Activated naive CD8-positive, alpha-beta T cell (primary cell): ENCODE data around the gene RTKN.

ENCODE experiments used
- H3K27ac Mint-ChIP-seq: one replicate; pipeline ENCODE4 v1.8.0; 2021; ENCODE audit warnings: mixed read lengths
- H3K27me3 Mint-ChIP-seq: one replicate; pipeline ENCODE4 v1.8.0; 2021; ENCODE audit warnings: mixed read lengths
- H3K36me3 Mint-ChIP-seq: one replicate; pipeline ENCODE4 v1.8.0; 2021; ENCODE audit warnings: mixed read lengths
- H3K4me1 Mint-ChIP-seq: one replicate; pipeline ENCODE4 v1.8.0; 2021; ENCODE audit warnings: low read depth, mixed read lengths
- H3K4me3 Mint-ChIP-seq: one replicate; pipeline ENCODE4 v1.8.0; 2021; ENCODE audit warnings: mild to moderate bottlenecking, mixed read lengths
- H3K9me3 Mint-ChIP-seq: one replicate; pipeline ENCODE4 v1.8.0; 2021; ENCODE audit warnings: low read depth, mixed read lengths

RTKN gene

DNA sequence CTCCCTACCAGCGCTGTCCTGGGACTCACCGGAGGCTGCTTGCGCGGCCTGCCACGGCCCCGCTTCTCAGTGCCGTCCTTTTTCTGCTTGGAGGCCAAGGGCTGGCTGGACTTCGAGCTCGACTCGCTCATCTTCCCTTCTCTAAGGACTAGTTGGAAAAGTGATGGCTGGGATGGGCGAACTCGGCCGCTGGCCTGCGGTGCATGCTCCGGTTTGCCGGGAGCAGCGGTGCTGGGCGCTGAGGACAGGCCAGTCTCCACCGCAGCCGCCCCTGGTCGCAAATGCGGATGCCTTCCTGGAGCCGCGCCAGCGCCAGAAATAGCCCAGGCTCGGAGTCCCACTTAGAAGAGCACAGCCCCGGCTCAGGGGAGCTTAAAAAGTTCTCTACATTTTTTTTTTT, 23.4 kb downstream of the RTKN start:
- no peaks in the 10 kb centered on the region for H3K9me3 Mint-ChIP-seq
- H3K4me3 Mint-ChIP-seq = no peak overlapping the region
- H3K27ac Mint-ChIP-seq = no peak overlapping the region
- H3K36me3 Mint-ChIP-seq = no peaks in the 10 kb centered on the region
- peaks cover 34% of the 10 kb centered on the region for H3K4me1 Mint-ChIP-seq
- no peaks in the 10 kb centered on the region for H3K27me3 Mint-ChIP-seq

DNA sequence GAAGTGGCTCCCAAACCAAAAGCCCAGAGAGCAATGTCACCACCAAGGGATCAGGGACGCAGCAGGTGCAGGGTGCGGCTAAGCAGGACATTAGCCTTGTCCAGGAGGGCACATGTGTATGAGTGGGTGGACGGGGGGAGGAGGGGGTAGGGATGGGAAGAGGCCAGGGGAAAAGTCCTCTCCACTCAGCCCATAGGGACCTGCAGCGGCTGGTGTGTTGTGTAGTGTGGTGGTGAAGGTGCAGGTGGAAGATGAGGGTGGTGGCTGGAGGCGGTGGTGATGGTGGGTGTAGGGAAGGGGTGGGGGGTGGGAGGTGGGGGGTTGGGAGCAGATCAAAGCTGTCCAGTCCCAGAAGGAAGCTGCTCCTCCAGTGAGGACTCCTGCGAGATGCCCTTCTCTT, 24.0 kb downstream of the RTKN start:
- no peaks in the 10 kb centered on the region for H3K9me3 Mint-ChIP-seq
- peaks cover 34% of the 10 kb centered on the region for H3K4me1 Mint-ChIP-seq
- H3K27me3 Mint-ChIP-seq = no peaks in the 10 kb centered on the region
- no peaks in the 10 kb centered on the region for H3K36me3 Mint-ChIP-seq
- H3K4me3 Mint-ChIP-seq = no peak overlapping the region
- no peak overlapping the region for H3K27ac Mint-ChIP-seq

DNA sequence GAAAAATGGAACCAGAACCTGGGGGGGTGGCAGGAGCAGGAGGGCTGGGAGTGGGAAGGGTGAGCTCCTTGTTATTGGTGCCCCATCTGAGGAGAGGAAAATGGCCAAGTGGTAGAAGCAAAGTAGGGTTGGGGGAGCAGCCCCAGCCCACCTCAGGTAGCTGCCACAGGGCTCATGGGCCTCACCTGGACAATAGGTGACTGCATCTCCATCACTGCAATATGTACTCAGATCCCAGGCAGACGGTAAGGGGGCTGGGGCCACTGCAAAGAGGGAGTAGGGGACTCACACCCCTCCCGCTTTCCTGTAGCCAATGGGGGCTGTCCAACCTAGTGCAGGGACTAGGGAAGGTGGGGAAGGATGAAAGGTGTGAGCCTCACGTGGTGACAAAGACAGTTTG, 24.5 kb downstream of the RTKN start:
- Mint-ChIP-seq H3K9me3 (no peaks in the 10 kb centered on the region), H3K36me3 (no peaks in the 10 kb centered on the region), H3K4me3 (no peak overlapping the region), H3K27me3 (no peaks in the 10 kb centered on the region), H3K27ac (no peak overlapping the region), H3K4me1 (peaks cover 32% of the 10 kb centered on the region)

DNA sequence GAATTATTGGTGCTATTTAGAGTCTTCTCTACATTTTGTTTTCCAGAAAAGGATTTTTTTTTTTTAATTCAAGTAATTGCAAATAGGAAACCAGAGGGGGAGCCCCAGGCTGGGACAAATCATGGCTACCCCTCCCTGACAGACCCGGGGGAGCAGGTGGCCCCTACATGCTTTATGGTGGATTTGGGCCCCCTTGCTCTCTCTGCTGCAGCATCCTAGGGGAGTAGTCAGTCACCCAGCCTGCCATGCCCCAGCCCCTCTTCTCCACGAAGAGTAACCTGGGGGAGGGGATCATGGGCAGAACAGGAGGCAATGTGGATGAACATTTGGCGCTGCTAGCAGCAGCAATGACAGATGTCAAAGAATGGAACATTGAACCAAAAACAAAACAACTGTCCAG, 25.0 kb downstream of the RTKN start:
- H3K27ac Mint-ChIP-seq = no peak overlapping the region
- no peaks in the 10 kb centered on the region for H3K36me3 Mint-ChIP-seq
- no peak overlapping the region for H3K4me3 Mint-ChIP-seq
- no peaks in the 10 kb centered on the region for H3K9me3 Mint-ChIP-seq
- H3K4me1 Mint-ChIP-seq = peaks cover 32% of the 10 kb centered on the region
- no peaks in the 10 kb centered on the region for H3K27me3 Mint-ChIP-seq

DNA sequence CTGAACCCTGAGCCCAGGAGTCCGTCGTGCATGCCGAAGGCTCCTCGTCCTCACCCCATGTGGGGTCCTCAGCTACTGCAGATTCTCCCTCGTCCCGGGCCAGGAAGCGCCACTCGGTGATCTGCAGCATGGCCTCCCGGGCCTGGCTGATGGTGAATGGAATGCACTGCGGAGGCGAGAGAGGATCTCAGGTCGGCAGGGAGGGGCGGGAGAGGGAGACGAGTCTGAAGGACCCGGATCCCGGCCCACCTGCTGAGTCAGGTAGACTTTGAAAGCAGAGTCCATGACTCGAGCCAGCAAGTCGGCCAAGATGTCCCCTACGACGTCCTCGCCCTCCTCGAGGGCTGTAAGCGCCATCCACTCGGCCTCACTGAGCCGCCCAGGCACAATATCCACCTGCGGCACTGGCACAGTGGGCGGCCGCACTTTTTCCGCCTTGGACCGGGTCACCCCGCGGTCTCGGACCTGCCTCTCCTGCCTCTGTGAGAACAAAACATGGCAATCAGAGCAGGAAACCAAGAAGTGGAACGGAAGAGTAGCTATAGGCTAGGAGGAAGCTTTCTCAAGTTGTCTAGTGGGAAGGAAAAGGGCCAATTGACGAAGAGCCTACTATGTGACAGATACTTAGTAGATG, 25.9 kb downstream of the RTKN start:
- no peaks in the 10 kb centered on the region for H3K9me3 Mint-ChIP-seq
- H3K36me3 Mint-ChIP-seq = no peaks in the 10 kb centered on the region
- no peak overlapping the region for H3K27ac Mint-ChIP-seq
- no peaks in the 10 kb centered on the region for H3K27me3 Mint-ChIP-seq
- peaks cover 27% of the 10 kb centered on the region for H3K4me1 Mint-ChIP-seq
- peak overlapping the region; percentile 65 for H3K4me3 Mint-ChIP-seq

DNA sequence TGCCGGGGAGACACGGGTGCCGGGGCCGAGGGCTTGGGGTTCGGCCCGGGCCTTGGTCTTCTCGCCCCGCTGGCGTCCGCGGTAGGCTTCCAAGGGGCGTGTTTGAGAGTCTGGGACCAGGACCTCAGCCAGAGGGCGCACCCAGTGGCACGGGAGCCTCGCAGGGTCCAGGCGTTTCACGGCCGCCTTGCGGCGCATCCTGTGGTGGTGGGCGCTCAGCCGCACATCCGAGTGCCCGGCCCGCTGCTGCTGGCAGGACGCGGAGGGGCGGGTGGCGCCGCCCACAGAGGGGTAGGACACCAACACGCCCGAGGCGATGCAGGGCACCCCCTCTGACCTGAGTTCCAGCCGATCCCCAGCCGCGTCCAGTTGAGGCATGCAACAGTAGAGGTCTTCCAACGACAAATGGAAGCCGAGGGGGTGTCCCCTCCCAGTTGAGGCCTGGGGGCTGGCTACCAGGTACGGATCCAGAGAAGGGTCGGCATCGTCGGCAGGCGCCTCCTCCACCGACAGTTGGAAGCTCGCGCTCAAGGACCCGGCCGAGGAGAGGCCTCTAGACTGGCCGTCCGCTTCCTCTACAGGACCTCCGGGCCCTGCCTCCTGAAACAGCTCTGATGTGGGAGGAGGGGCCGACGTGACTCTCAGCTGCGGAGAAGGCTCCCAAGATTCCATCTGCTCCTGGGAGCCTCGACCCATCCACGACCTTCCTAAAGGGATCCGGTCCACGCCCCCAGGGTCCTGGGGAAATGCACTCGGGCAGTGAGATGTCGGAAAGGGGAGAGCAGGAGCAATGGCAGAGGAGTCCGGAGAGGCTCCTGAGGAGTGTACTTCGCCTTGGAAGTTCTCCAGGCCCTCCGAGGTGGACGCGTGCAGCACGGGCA, 26.6 kb downstream of the RTKN start:
- H3K4me1 Mint-ChIP-seq = peaks cover 22% of the 10 kb centered on the region
- H3K27me3 Mint-ChIP-seq = no peaks in the 10 kb centered on the region

DNA sequence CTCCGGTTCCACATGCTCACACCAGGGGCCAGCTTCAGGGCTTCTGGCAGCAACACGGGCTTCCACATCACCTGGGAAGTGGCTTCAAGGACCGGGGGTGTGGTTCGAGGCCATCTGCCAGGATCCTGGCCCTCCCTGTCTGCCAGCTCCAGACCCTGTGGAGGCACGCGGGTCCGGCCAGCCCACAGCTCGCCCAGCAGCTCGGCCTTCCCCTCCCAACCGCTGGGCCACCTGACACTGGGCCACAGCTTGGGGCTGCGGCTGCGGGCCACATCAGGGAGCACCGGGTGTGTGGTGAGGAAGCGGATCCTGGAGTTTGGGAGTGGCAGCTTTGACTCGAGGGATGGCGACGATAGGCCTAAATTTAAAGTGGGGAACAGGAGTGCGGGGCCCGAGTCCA, 27.3 kb downstream of the RTKN start:
- H3K4me1 Mint-ChIP-seq = peaks cover 18% of the 10 kb centered on the region
- no peak overlapping the region for H3K27ac Mint-ChIP-seq
- H3K36me3 Mint-ChIP-seq = no peaks in the 10 kb centered on the region

More for the DNA sequence above, 26.6 kb downstream of the RTKN start:
- Mint-ChIP-seq H3K9me3 (no peaks in the 10 kb centered on the region), H3K36me3 (no peaks in the 10 kb centered on the region), H3K27ac (no peak overlapping the region), H3K4me3 (peak overlapping the region; percentile 66)

DNA sequence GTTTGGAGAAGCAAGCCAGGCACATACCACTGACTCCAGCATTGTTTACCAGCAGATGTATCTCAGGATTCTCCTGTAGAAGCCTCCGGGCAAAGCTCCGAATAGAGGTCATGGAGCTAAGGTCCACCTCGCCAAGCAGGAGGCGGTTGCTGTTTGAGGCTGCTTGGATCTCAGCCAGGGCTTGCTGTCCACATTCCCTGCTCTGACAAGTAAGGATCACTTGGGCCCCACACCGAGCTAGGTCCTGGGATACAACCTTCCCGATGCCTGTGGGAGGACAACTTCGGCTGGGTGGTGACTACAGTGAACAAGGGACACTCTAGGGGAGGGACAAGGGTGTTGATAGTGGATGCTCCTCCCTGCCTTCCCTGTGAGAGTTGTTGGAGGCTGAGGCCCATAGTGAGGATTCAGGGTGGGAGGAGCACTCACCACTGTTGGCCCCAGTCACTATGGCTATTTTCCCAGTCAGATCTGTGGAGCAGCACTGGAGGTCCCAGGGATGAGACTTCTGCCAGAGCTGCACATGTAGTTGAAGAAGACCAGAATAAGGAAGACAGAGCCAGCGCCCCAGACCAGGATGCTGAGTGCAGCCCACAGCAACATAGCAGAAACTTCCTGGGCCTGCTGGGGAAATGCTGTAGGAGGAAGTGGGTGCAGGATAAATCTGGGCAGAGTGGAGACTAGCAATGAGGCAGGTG, 28.6 kb downstream of the RTKN start:
- Mint-ChIP-seq H3K4me3 (no peak overlapping the region), H3K36me3 (no peaks in the 10 kb centered on the region), H3K4me1 (peaks cover 18% of the 10 kb centered on the region), H3K9me3 (no peaks in the 10 kb centered on the region), H3K27me3 (peaks cover 1% of the 10 kb centered on the region), H3K27ac (no peak overlapping the region)

More for the DNA sequence above, 27.3 kb downstream of the RTKN start:
- H3K4me3 Mint-ChIP-seq = peak overlapping the region; percentile 66
- no peaks in the 10 kb centered on the region for H3K9me3 Mint-ChIP-seq
- peaks cover under 1% of the 10 kb centered on the region for H3K27me3 Mint-ChIP-seq

DNA sequence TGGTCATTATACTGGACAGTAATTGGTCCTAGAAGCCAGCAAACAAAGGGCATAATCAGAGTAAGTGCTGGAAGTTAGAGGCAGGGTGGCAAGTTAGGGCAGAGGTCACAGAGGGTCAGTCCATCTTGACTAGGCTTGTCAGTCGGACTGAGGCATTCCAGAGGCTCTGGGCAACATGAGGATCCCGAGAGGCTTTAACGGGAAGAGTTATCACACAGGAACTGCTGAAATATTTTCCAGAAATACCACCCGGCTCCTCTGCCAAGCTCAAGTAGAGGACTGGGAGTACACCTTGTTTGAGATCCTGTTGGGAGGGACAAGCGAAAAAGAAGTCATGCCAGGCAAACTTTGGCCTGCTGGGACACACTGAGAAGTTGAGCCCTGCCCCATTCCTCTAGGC, 34.1 kb downstream of the RTKN start:
- peaks cover 3% of the 10 kb centered on the region for H3K27me3 Mint-ChIP-seq
- no peaks in the 10 kb centered on the region for H3K4me1 Mint-ChIP-seq
- no peaks in the 10 kb centered on the region for H3K36me3 Mint-ChIP-seq
- H3K4me3 Mint-ChIP-seq = no peak overlapping the region
- H3K9me3 Mint-ChIP-seq = no peaks in the 10 kb centered on the region
- H3K27ac Mint-ChIP-seq = no peak overlapping the region

DNA sequence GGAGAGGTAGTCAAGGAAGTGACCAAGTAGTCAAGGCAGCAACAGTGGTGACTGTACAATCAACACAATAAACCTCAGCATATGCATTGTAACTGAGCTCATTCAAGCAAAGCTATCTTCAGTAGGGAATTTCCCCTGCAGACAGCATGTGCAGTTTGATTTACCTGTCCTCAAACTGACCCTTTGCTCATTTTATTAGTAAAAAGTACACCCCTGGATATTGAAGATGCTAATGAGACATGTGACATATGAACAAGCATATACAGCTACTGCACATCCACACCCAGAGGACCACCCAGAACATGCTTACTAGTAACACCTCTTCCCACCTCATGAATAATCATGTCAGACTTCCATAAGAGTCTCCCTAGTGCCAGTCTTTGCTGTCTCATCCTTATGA, 35.7 kb downstream of the RTKN start:
- H3K9me3 Mint-ChIP-seq = no peaks in the 10 kb centered on the region
- no peak overlapping the region for H3K27ac Mint-ChIP-seq
- no peaks in the 10 kb centered on the region for H3K4me1 Mint-ChIP-seq
- H3K27me3 Mint-ChIP-seq = peaks cover 3% of the 10 kb centered on the region
- no peak overlapping the region for H3K4me3 Mint-ChIP-seq
- H3K36me3 Mint-ChIP-seq = no peaks in the 10 kb centered on the region

DNA sequence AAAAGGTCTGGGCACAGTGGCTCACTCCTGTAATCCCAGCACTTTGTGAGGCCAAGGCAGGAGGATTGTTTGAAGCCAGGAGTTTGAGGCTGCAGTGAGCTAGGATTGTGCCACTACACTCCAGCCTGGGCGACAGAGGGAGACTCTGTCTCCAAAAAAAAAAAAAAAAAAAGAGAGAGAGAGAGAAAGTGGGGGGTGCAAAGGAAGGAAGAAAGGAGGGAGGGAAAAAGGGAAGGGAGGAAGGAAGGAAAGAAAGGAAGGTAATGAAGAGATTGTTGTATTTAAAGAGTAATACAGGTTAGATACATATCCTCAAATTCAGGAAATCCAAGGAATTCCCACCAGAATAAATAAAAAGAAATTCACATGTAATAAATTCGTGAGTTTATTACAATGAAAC, 39.8 kb downstream of the RTKN start:
- Mint-ChIP-seq H3K4me1 (peaks cover 2% of the 10 kb centered on the region), H3K9me3 (no peaks in the 10 kb centered on the region), H3K4me3 (no peak overlapping the region), H3K27me3 (peaks cover 1% of the 10 kb centered on the region), H3K27ac (no peak overlapping the region), H3K36me3 (no peaks in the 10 kb centered on the region)

DNA sequence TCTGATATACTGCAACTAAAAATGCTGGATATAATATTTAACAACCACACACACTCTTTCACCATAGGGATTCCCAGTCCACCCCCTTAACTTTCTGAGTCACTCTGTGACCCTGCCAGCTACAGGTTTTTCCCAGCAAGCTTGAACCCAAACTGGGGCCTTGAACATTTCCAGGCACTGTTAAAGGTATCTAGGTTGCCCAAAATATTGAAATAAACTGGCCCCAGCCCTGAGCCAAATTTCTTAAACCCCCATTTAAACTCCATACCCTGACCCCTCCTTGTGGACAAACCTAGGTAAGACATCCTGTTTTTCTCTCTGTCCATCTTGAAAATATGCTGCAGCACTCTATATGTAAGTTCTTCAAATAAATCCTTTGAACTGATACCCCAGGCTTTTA, 42.0 kb downstream of the RTKN start:
- H3K27me3 Mint-ChIP-seq = peaks cover 1% of the 10 kb centered on the region
- H3K4me1 Mint-ChIP-seq = peaks cover 2% of the 10 kb centered on the region
- H3K27ac Mint-ChIP-seq = no peak overlapping the region
- no peaks in the 10 kb centered on the region for H3K36me3 Mint-ChIP-seq
- no peak overlapping the region for H3K4me3 Mint-ChIP-seq
- H3K9me3 Mint-ChIP-seq = no peaks in the 10 kb centered on the region

DNA sequence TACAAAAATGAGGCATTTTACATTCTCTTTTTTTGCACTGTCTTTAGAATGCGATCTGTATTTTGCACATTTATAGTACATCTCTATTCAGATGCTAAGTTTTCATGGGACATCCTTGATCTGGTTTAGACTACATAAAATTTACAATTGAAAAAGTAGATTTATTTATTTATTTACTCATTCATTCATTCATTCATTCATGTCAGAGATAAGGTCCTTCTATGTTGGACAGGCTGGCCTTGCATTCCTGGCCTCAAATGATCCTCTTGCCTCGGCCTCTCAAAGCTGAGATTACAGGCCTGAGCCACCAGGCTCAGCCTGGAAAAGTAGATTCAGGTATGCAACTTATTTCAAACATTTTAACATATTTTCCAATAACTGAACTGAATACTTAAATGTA, 45.6 kb downstream of the RTKN start:
- no peaks in the 10 kb centered on the region for H3K9me3 Mint-ChIP-seq
- no peak overlapping the region for H3K4me3 Mint-ChIP-seq
- H3K27me3 Mint-ChIP-seq = no peaks in the 10 kb centered on the region
- H3K36me3 Mint-ChIP-seq = no peaks in the 10 kb centered on the region
- peaks cover 2% of the 10 kb centered on the region for H3K4me1 Mint-ChIP-seq
- H3K27ac Mint-ChIP-seq = no peak overlapping the region

DNA sequence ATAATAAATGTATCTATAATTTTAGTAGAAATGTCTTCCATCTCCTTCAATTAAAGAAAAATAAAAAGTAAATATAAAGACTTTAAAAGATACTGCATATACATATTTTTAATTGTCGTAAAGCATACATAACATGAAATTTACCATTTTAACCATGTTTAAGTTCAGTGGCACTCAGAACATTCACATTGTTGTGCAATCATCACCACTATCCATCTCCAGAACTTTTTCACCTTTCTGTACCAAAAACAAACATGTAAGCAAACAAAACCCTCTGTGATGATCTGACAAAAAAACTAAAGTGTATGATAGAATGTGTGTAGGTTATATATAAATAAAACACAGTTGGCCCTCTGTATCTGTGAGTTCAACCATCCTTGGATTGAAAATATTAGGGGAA, 48.2 kb downstream of the RTKN start:
- no peak overlapping the region for H3K4me3 Mint-ChIP-seq
- H3K27me3 Mint-ChIP-seq = no peaks in the 10 kb centered on the region
- H3K4me1 Mint-ChIP-seq = no peaks in the 10 kb centered on the region
- no peaks in the 10 kb centered on the region for H3K36me3 Mint-ChIP-seq
- no peak overlapping the region for H3K27ac Mint-ChIP-seq
- H3K9me3 Mint-ChIP-seq = no peaks in the 10 kb centered on the region

DNA sequence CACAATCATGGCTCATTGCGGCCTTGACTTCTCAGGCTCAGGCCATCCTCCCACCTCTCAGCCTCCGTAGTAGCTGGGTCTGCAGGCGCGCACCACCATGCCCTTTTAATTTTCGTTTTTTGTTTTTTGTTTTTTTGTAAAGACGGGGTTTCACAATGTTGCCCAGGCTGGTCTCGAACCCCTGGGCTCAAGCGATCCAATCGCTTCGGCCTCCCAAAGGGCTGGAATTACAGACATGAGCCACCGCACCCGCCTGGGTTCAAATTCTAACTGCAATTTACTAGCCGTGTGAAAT, 49.3 kb downstream of the RTKN start:
- Mint-ChIP-seq H3K9me3 (no peaks in the 10 kb centered on the region), H3K36me3 (no peaks in the 10 kb centered on the region), H3K4me3 (no peak overlapping the region), H3K27me3 (no peaks in the 10 kb centered on the region), H3K27ac (peak overlapping the region; percentile 100), H3K4me1 (no peaks in the 10 kb centered on the region)
